Activated T-cell treated with anti-CD3 and anti-CD28 coated beads, Interleukin-2, amount 50 U/mL, for 4 hours (primary cell): ENCODE results near the gene FAM131A. TPM values are rescaled to one million over a fixed set of nuclear protein-coding genes. Genes with fewer than 3 reads are reported as not detected.

Experiments
- ATAC-seq, 2 donors: fragments of 200-7000 bp; cut with Tn5 transposase; one replicate each; pipeline ENCODE4 v1.10.0; 2021
- DNase-seq: peaks from one replicate; pipeline ENCODE4 v3.0.0-alpha.2; 2020
- H3K27me3 Mint-ChIP-seq: one replicate; pipeline ENCODE4 v1.8.0; 2021; ENCODE audit warnings: low read depth, mixed read lengths
- H3K36me3 Mint-ChIP-seq: one replicate; pipeline ENCODE4 v1.8.0; 2022; ENCODE audit warnings: mixed read lengths; ENCODE audit not compliant: insufficient read depth
- H3K4me1 Mint-ChIP-seq: one replicate; pipeline ENCODE4 v1.8.0; 2021; ENCODE audit warnings: low read depth, mixed read lengths
- H3K4me3 Mint-ChIP-seq: one replicate; pipeline ENCODE4 v1.8.0; 2021; ENCODE audit warnings: mild to moderate bottlenecking, moderate library complexity, mixed read lengths
- H3K9me3 Mint-ChIP-seq: one replicate; pipeline ENCODE4 v1.8.0; 2021; ENCODE audit warnings: mixed read lengths
- total RNA-seq, 3 donors: library from RNA; stranded (reverse); gene quantifications; one replicate each; pipeline ENCODE4 v1.2.1, GENCODE V29; 2021

The FAM131A gene, protein sequence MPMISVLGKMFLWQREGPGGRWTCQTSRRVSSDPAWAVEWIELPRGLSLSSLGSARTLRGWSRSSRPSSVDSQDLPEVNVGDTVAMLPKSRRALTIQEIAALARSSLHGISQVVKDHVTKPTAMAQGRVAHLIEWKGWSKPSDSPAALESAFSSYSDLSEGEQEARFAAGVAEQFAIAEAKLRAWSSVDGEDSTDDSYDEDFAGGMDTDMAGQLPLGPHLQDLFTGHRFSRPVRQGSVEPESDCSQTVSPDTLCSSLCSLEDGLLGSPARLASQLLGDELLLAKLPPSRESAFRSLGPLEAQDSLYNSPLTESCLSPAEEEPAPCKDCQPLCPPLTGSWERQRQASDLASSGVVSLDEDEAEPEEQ
- 1 to 10 TPM; 3.5 to 4.4 (median 3.7) TPM for total RNA-seq

DNA sequence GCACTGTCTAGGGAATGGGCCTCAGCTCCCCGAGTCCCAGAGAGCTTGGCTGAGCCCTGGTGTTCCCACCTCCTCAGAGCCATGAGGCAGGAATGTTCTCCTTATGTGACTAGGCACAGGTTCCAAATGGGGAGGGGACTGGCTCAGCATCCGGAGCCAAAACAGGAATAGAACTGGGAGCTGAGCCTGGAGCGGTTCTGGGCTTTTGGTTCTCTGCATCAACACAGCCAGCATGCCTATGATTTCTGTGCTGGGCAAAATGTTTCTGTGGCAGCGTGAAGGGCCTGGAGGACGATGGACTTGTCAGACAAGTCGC, at the start of gene FAM131A:
Gene FAM131A (plus strand): TSS at position 202 of the 316 bp plus-strand sequence. CDS start 31 bp downstream, at position 233.
- no peaks in the 10 kb centered on the region for H3K27me3 Mint-ChIP-seq
- no peaks in the 10 kb centered on the region for H3K9me3 Mint-ChIP-seq
- H3K4me3 Mint-ChIP-seq, result peak within 1 kb of the TSS; percentile 89
- peaks cover 31% of the 10 kb centered on the region for H3K36me3 Mint-ChIP-seq
- DNase-seq, result no peak
- peaks cover 56% of the 10 kb centered on the region for H3K4me1 Mint-ChIP-seq
- no peak for ATAC-seq

DNA sequence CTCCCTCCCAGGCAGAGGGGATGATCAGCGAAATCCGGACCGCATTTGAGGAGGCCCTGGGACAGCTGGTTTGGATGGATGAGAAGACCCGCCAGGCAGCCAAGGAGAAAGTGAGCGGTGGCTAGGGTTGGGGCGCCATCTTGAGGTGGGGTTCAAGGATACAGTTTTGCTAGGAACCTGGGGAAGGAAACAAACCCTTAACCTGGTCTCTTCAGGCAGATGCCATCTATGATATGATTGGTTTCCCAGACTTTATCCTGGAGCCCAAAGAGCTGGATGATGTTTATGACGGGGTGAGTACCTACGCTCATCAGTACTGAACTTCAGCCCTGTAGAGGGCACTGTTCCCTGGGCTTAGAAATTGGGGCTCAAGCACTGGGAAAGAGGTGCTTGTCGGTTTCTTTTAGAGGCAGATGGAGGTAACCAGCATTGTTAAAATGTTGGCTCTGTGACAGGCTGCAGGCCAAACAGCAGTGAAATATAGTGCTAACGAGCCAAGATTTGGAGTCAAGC, 47.9 kb upstream of the FAM131A start:
- Mint-ChIP-seq H3K9me3 (no peaks in the 10 kb centered on the region), H3K4me1 (no peaks in the 10 kb centered on the region), H3K4me3 (no peak overlapping the region), H3K27me3 (peaks cover 20% of the 10 kb centered on the region), H3K36me3 (no peaks in the 10 kb centered on the region)
- peak; percentile 60 for DNase-seq
- peak; percentile 77 to 83 for ATAC-seq

DNA sequence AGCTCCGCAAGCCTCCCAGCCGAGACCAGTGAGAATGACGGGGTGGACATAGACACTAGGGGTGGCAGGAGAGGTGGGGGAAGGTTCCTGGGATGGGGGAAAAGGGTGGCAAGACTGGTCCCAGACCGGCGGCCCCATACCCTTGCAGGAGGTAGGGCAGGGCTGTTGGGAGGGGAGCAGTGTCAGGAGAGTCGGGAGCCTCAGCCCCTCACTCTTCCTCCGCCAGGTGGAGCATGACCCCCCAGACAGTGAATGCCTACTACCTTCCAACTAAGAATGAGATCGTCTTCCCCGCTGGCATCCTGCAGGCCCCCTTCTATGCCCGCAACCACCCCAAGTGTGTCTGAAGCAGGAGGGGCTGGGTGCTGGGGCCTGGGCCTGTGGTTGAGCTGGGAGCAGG, 47.1 kb upstream of the FAM131A start:
- no peak for ATAC-seq
- H3K4me1 Mint-ChIP-seq, result no peaks in the 10 kb centered on the region
- H3K4me3 Mint-ChIP-seq, result no peak overlapping the region
- no peaks in the 10 kb centered on the region for H3K36me3 Mint-ChIP-seq
- H3K9me3 Mint-ChIP-seq, result no peaks in the 10 kb centered on the region
- H3K27me3 Mint-ChIP-seq, result peaks cover 22% of the 10 kb centered on the region
- DNase-seq, result no peak

DNA sequence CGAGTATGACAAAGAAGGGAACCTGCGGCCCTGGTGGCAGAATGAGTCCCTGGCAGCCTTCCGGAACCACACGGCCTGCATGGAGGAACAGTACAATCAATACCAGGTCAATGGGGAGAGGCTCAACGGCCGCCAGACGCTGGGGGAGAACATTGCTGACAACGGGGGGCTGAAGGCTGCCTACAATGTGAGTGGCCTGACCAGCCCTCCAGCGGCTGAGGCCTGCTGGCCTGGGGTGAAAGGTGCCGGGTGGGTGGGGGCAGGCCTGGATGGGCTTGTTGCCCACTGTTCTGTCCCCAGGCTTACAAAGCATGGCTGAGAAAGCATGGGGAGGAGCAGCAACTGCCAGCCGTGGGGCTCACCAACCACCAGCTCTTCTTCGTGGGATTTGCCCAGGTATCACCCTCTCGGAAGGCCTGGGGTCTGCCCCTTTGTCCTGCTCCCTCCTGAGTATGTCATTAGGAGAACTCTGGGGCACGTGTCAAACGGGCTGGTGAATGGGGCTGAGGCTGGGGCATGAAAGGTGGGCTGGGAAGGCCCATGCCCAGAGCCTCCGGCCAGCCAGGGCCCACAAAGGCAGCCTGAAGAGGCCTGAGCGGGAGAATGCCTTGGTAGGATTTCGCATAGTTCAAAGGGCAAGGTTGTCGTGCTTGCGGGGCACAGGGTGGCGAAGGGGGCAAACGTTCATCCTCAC, 46.2 kb upstream of the FAM131A start:
- Mint-ChIP-seq H3K36me3 (no peaks in the 10 kb centered on the region), H3K27me3 (peaks cover 15% of the 10 kb centered on the region), H3K4me3 (no peak overlapping the region)

DNA sequence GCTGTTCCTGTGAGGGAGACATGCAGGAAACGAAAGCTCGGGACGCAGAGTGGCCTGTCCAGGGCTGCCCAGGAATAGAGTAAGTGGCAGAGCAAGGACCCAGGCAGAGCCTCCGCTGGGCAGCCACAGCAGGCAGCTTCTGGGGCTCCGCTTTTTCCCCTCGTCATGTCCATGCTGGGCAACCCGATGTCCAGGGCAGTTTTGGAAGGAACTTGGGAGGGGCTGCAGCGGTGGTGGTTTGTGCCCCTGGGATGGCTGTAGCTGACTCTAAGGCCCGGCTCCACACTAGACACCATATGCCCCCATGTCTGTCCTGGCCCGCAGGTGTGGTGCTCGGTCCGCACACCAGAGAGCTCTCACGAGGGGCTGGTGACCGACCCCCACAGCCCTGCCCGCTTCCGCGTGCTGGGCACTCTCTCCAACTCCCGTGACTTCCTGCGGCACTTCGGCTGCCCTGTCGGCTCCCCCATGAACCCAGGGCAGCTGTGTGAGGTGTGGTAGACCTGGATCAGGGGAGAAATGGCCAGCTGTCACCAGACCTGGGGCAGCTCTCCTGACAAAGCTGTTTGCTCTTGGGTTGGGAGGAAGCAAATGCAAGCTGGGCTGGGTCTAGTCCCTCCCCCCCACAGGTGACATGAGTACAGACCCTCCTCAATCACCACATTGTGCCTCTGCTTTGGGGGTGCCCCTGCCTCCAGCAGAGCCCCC, 45.5 kb upstream of the FAM131A start:
- Mint-ChIP-seq H3K36me3 (no peaks in the 10 kb centered on the region), H3K27me3 (peaks cover 12% of the 10 kb centered on the region), H3K4me1 (no peaks in the 10 kb centered on the region), H3K4me3 (no peak overlapping the region), H3K9me3 (no peaks in the 10 kb centered on the region)
- ATAC-seq (no peak), DNase-seq (no peak)

More for the DNA sequence above, 46.2 kb upstream of the FAM131A start:
- Mint-ChIP-seq H3K4me1 (no peaks in the 10 kb centered on the region), H3K9me3 (no peaks in the 10 kb centered on the region)
- DNase-seq (no peak), ATAC-seq (no peak)

DNA sequence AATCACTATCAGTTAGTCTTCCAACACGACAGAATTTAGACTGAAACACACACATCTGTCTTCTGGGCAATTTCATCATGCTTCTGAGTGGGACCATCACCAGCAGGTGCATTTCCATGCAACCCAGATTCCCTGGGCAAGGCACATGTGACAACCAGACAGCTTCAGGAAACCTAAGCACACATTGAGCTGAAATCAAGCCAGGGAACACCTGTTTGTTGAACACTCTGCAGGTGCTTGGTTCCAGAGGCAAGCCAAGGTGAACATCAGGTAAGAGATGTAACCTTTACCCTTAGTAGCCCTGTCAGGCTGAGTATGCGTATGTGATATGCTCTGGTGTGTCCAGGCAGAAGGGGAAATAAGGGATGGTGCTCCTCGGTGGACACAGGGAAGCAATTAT, 41.6 kb upstream of the FAM131A start:
- DNase-seq (no peak), ATAC-seq (no peak)
- peaks cover 9% of the 10 kb centered on the region for H3K36me3 Mint-ChIP-seq
- H3K9me3 Mint-ChIP-seq, result no peaks in the 10 kb centered on the region
- H3K4me3 Mint-ChIP-seq, result no peak overlapping the region
- peaks cover 4% of the 10 kb centered on the region for H3K27me3 Mint-ChIP-seq
- H3K4me1 Mint-ChIP-seq, result peaks cover 15% of the 10 kb centered on the region

DNA sequence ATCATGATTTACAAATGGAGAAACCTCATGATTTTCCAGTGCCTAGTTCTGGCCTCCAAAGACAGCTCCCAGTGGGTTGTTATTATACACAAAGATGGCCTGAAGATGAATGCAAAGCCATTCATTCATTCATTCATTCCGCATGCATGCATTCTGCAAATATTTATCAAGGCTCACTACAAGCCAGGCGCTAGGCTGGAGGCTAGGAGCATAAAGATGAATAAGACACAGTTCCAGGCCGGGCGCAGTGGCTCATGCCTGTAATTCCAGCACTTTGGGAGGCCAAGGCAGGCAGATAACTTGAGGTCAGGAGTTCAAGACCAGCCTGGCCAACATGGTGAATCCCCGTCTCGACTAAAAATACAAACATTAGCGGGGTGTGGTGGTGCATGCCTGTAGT, 40.8 kb upstream of the FAM131A start:
- no peak for ATAC-seq
- H3K9me3 Mint-ChIP-seq, result no peaks in the 10 kb centered on the region
- peaks cover 2% of the 10 kb centered on the region for H3K27me3 Mint-ChIP-seq
- H3K36me3 Mint-ChIP-seq, result peaks cover 13% of the 10 kb centered on the region
- H3K4me1 Mint-ChIP-seq, result peaks cover 19% of the 10 kb centered on the region
- DNase-seq, result no peak
- H3K4me3 Mint-ChIP-seq, result no peak overlapping the region

DNA sequence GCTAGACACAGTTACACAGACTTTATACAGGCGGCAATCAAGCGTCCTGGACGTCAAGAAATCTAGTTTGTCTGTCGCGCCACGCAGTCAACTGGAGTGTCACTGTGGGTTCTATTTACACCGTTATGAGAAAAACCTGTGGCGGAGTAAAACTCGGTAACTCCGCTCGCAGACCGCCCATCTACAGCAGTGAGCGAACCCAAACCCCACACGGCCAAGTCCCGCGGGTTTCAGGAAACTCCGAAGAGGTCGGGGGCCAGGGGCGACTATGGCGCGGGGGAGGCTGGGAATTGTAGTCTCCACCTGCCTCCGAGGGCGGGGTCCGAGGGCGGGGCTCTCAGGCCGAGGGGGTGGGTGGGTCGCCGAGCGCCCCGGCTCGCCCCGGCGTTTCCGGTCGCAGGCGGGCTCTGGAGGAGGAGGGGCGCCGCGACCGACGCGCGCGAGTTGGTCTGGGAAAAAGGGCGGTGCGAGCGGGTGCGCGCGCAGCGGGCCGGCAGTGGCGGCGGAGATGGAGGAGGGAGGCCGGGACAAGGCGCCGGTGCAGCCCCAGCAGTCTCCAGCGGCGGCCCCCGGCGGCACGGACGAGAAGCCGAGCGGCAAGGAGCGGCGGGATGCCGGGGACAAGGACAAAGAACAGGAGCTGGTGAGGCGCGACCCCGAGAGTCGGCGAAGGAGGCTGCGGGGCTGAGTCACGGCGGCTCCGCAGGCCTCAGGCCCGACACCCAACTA, 38.5 kb upstream of the FAM131A start, which contains the start of gene PSMD2:
Gene PSMD2 (plus strand): TSS at position 483 of the 729 bp plus-strand sequence. CDS start 26 bp downstream, at position 509.
- peaks cover 32% of the 10 kb centered on the region for H3K36me3 Mint-ChIP-seq
- peak within 1 kb of the TSS; percentile 92 for H3K4me3 Mint-ChIP-seq
- no peaks in the 10 kb centered on the region for H3K9me3 Mint-ChIP-seq
- DNase-seq (peak; percentile 98), ATAC-seq (peak; percentile 93 to 94)
- peaks cover 2% of the 10 kb centered on the region for H3K27me3 Mint-ChIP-seq
- H3K4me1 Mint-ChIP-seq, result peaks cover 27% of the 10 kb centered on the region

DNA sequence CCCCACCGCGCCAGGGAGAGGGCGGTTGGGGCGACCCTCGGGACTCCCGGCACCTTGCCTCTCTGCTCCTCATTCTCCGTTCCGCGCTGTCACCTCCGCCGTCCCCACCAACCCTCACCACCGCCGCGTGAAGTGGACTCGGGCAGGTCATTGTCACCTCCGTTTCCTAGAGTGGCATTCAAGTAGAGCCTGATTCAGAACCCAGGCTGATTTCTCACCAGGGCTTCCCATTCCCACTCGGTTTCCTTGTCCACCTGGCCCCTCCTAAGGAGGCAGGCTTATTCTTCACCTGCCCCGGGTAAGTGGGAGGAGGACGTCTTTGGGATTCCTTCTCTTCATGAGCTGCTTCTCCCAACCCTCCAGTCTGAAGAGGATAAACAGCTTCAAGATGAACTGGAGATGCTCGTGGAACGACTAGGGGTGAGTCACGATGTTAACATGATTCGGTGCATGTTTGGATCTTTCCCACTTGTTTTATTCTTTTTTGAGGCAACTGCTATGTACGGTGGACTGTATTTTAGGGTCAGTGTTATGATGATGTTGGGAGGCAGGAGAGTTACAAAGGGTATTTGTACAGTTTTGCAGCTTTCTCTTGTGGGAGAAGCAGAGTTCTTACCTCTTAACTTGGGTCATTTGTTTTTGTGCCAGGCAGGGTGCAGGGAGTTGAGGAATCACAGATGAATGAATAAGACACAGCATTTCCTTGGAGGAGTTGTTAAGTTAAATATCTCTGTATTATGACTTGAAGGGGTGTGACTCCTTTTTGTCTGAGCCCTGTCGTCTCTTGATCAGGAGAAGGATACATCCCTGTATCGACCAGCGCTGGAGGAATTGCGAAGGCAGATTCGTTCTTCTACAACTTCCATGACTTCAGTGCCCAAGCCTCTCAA, 37.7 kb upstream of the FAM131A start:
- peaks cover 2% of the 10 kb centered on the region for H3K27me3 Mint-ChIP-seq
- no peaks in the 10 kb centered on the region for H3K9me3 Mint-ChIP-seq
- peaks cover 39% of the 10 kb centered on the region for H3K36me3 Mint-ChIP-seq

DNA sequence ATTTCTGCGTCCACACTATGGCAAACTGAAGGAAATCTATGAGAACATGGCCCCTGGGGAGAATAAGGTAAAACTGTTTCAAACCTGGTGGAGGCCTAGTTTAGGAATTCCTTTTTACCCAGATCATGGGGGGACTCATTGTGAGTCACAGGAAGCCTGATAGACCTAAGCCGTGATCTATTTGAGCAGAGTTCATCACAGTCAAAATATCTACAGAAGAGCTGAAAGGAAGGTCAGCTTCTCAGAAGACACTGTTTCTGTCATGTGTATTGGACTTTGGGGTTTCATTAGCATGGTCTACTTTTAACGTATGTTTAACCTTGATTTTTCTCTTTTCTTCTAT, 37.1 kb upstream of the FAM131A start:
- Mint-ChIP-seq H3K4me3 (peak overlapping the region; percentile 92), H3K9me3 (no peaks in the 10 kb centered on the region), H3K27me3 (no peaks in the 10 kb centered on the region), H3K4me1 (peaks cover 27% of the 10 kb centered on the region), H3K36me3 (peaks cover 41% of the 10 kb centered on the region)
- ATAC-seq (no peak), DNase-seq (no peak)

More for the DNA sequence above, 37.7 kb upstream of the FAM131A start:
- Mint-ChIP-seq H3K4me1 (peaks cover 27% of the 10 kb centered on the region), H3K4me3 (peak overlapping the region; percentile 92)
- ATAC-seq (no peak), DNase-seq (no peak)

DNA sequence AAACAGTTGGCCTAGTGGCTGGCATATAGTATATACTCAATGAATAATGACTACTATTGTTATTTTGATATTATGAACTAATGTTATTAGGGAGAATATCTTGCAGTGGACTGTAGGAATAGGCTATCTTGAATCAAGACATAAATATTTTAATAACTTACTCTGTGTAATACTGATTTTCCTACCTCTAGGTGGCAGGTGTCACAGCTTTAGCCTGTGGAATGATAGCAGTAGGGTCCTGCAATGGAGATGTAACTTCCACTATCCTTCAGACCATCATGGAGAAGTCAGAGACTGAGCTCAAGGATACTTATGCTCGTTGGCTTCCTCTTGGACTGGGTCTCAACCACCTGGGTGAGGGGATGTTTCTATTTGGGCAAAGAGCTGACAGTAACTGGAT, 31.8 kb upstream of the FAM131A start:
- DNase-seq, result no peak
- ATAC-seq, result peak in 1 of 2 donors; percentile 54
- H3K27me3 Mint-ChIP-seq, result no peaks in the 10 kb centered on the region
- H3K4me1 Mint-ChIP-seq, result peaks cover 14% of the 10 kb centered on the region
- peaks cover 69% of the 10 kb centered on the region for H3K36me3 Mint-ChIP-seq
- H3K4me3 Mint-ChIP-seq, result no peak overlapping the region
- no peaks in the 10 kb centered on the region for H3K9me3 Mint-ChIP-seq

DNA sequence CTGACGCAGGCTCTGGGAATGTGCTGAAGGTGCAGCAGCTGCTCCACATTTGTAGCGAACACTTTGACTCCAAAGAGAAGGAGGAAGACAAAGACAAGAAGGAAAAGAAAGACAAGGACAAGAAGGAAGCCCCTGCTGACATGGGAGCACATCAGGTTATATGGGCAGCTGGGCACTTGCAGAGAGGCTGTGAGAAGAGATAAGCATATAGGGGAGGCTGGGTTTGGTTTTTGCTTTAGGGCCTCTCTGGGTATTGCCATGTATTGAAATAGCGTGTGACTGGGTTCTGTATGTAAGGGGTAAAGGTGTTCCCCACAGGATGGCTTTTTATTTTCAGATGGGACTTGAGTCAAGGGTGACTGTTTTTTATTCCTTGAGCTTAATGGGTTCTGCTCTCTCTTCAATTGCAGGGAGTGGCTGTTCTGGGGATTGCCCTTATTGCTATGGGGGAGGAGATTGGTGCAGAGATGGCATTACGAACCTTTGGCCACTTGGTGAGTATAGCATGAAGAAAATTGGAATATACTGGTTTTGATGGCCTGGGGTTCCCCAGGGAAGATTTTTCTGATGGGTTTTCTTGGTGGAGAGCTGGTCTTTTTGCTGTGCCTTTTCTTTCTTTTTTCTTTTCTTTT, 30.9 kb upstream of the FAM131A start:
- Mint-ChIP-seq H3K4me3 (no peak overlapping the region), H3K4me1 (peaks cover 9% of the 10 kb centered on the region), H3K9me3 (no peaks in the 10 kb centered on the region), H3K36me3 (peaks cover 65% of the 10 kb centered on the region), H3K27me3 (no peaks in the 10 kb centered on the region)
- ATAC-seq, result no peak
- DNase-seq, result no peak

DNA sequence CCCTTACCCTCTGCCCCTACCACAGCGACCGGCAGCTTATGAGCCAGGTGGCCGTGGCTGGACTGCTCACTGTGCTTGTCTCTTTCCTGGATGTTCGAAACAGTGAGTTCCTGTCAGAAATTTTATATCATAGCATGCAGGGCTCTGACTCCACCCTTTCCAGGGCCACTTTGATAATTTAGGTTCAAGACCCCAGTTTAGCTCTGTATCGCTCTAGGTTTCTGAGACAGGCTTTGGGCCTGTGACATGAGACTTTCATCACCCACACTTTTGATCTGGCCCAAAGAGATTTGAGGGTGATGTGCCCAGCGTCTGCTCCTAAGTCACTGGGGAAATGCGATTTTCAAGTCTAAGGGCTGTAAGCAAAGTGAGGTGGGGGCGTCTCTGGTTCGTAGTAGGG, 29.5 kb upstream of the FAM131A start:
- Mint-ChIP-seq H3K4me1 (no peaks in the 10 kb centered on the region), H3K4me3 (no peak overlapping the region), H3K36me3 (peaks cover 54% of the 10 kb centered on the region), H3K9me3 (no peaks in the 10 kb centered on the region), H3K27me3 (no peaks in the 10 kb centered on the region)
- DNase-seq, result no peak
- ATAC-seq, result no peak
